Stimulated activated CD8-positive, alpha-beta memory T cell treated with anti-CD3 and anti-CD28 coated beads, Interleukin-7, amount 100 ng/mL, for 1 hour (primary cell): ENCODE results near the gene KLK8.

ENCODE experiments used
- DNase-seq, 2 donors: peaks; one replicate each; pipeline ENCODE4 v3.0.0-alpha.2; 2020; ENCODE audit warnings: low read depth in 2 of 2

Gene KLK8

DNA sequence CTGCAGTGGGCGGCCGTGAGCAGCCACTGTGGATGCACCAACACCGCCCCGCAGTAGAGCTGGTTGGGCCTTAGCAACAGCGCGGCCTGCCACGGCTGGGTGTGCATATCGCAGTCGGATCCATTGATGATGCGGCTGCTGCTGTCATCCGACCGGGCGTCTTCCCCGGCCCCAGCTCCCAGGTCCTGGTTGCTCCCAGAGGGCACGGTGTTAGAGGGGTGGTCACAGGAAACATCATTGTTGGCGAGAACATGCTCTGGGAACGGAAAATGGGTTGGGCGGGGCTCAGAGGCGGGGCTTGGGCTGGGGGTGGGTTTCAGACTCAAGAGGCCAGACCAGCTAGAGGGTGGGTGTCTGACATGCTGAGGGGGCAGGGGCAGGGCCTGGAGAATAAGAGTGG lies 51.5 kb downstream of the KLK8 start:
- DNase-seq: no peak

DNA sequence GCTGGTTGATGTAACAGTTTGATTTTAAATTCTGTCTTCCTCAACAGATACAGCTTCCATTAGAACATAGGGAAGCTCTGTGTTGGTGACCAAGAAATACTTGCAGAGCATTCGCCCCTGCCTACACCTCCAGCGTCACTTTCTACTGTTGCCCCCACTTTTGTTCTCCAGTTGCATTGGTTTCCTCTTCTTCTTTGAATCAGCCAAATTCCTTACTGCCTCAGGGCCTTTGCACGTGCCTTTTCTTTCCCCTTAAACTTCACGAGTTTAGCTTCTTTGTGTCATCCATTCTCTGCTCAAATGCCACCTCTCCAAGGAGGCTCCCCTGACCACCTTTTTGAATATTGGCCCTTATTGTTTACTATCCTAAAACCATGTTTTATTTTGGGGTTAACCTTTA lies 54.3 kb downstream of the KLK8 start:
- DNase-seq: no peak
